Neuronal stem cell (in vitro differentiated cells): ENCODE data around the gene HOXD13.

Experiments used
- DNase-seq: peaks from one replicate; pipeline ENCODE4 v3.0.0-alpha.2; 2013; ENCODE audit warnings: low spot score
- H2AFZ ChIP-seq: one replicate; pipeline ENCODE4 v1.6.1; 2013; ENCODE audit warnings: mild to moderate bottlenecking, low read length, inconsistent platforms
- H2AK5ac ChIP-seq: 2 replicates; pipeline ENCODE4 v1.6.1; 2013; ENCODE audit warnings: low read depth, mild to moderate bottlenecking, inconsistent platforms, low read length, moderate library complexity, mixed read lengths
- H2BK120ac ChIP-seq: 2 replicates; pipeline ENCODE4 v1.6.1; 2013; ENCODE audit warnings: low read depth, mild to moderate bottlenecking, inconsistent platforms, low read length, moderate library complexity, mixed read lengths
- H2BK12ac ChIP-seq: one replicate; pipeline ENCODE4 v1.6.1; 2013; ENCODE audit warnings: low read length, inconsistent platforms
- H2BK15ac ChIP-seq: 2 replicates; pipeline ENCODE4 v1.6.1; 2013; ENCODE audit warnings: mild to moderate bottlenecking, low read length, inconsistent platforms, mixed read lengths
- H2BK5ac ChIP-seq: one replicate; pipeline ENCODE4 v1.6.1; 2013; ENCODE audit warnings: inconsistent platforms, mild to moderate bottlenecking, low read length, moderate library complexity
- H3K14ac ChIP-seq: one replicate; pipeline ENCODE4 v1.6.1; 2013; ENCODE audit warnings: low read length, inconsistent platforms
- H3K18ac ChIP-seq: 2 replicates; pipeline ENCODE4 v1.6.1; 2013; ENCODE audit warnings: low read length, inconsistent platforms
- H3K23ac ChIP-seq: 2 replicates; pipeline ENCODE4 v1.6.1; 2013; ENCODE audit warnings: low read depth, mild to moderate bottlenecking, mixed read lengths, low read length, inconsistent platforms; ENCODE audit not compliant: poor library complexity
- H3K27ac ChIP-seq: replicated peaks from 3 replicates; pipeline ENCODE4 v1.5.1; 2013; ENCODE audit warnings: low read length, inconsistent platforms
- H3K27me3 ChIP-seq, 3 experiments: 2 replicates each; pipeline ENCODE4 v1.6.1; 2013; ENCODE audit warnings: low read length in 3 of 3, mild to moderate bottlenecking in 2 of 3, inconsistent platforms in 1 of 3, low read depth in 1 of 3, mixed read lengths in 1 of 3, moderate library complexity in 1 of 3; ENCODE audit not compliant: control insufficient read depth in 3 of 3, insufficient read depth in 3 of 3
- H3K36me3 ChIP-seq, 2 donors: replicated peaks in 1 of 2; 2 replicates each; pipeline ENCODE4 v1.6.1; 2013; ENCODE audit warnings: low read length in 2 of 2; ENCODE audit not compliant: control insufficient read depth in 2 of 2, insufficient read depth in 2 of 2
- H3K4ac ChIP-seq: 2 replicates; pipeline ENCODE4 v1.6.1; 2013; ENCODE audit warnings: inconsistent platforms, mild to moderate bottlenecking, low read length, moderate library complexity
- H3K4me1 ChIP-seq, 2 donors: 1 replicate in 1 of 2; 2 replicates in 1 of 2; pipeline ENCODE4 v1.6.1; 2013; ENCODE audit warnings: low read length in 2 of 2, low read depth in 1 of 2; ENCODE audit not compliant: control insufficient read depth in 2 of 2, insufficient read depth in 1 of 2
- H3K4me2 ChIP-seq: one replicate; pipeline ENCODE4 v1.6.1; 2013; ENCODE audit warnings: mild to moderate bottlenecking, low read length, inconsistent platforms; ENCODE audit not compliant: insufficient read depth, poor library complexity, severe bottlenecking
- H3K4me3 ChIP-seq, 2 donors: 2 replicates each; pipeline ENCODE4 v1.5.1; 2013; ENCODE audit warnings: low read length in 2 of 2, mild to moderate bottlenecking in 2 of 2, inconsistent platforms in 1 of 2, moderate library complexity in 1 of 2
- H3K79me1 ChIP-seq: one replicate; pipeline ENCODE4 v1.6.1; 2013; ENCODE audit warnings: low read depth, mild to moderate bottlenecking, inconsistent platforms, low read length, moderate library complexity
- H3K9ac ChIP-seq: one replicate; pipeline ENCODE4 v1.6.1; 2013; ENCODE audit warnings: mild to moderate bottlenecking, low read depth, low read length, inconsistent platforms; ENCODE audit not compliant: poor library complexity
- H3K9me3 ChIP-seq, 2 donors: replicated peaks in 1 of 2; 2 replicates each; pipeline versions ENCODE3 to v1.6.1; 2013; ENCODE audit warnings: low read length in 2 of 2, mild to moderate bottlenecking in 2 of 2, inconsistent platforms in 1 of 2, low read depth in 1 of 2, mixed read lengths in 1 of 2, moderate library complexity in 1 of 2; ENCODE audit not compliant: control insufficient read depth in 2 of 2, insufficient read depth in 1 of 2
- H4K8ac ChIP-seq: one replicate; pipeline ENCODE4 v1.6.1; 2013; ENCODE audit warnings: low read depth, mild to moderate bottlenecking, inconsistent platforms, low read length, moderate library complexity
- H4K91ac ChIP-seq: one replicate; pipeline ENCODE4 v1.6.1; 2013; ENCODE audit warnings: low read length, low read depth, mild to moderate bottlenecking, inconsistent platforms; ENCODE audit not compliant: poor library complexity
- WGBS, 2 donors: extraction: QIAGEN DNeasy Blood & Tissue Kit; methylation state at CpG; one replicate each; pipeline ENCODE4 v1.1.7; 2013; ENCODE audit warnings: missing lambda C conversion rate in 2 of 2, mixed read lengths in 1 of 2; ENCODE audit not compliant: insufficient read length in 2 of 2, insufficient replicate concordance in 1 of 2; ENCODE audit errors: extremely low coverage in 2 of 2; 5-methylcytosine and 5-hydroxymethylcytosine counted together

The HOXD13 gene

GRCh38 chr2:176102309-176102866 lies 9.9 kb downstream of the HOXD13 start:
- Histone ChIP-seq H3K4me2 (no peak overlapping the region), H3K9ac (no peak overlapping the region), H2BK120ac (no peak overlapping the region), H4K91ac (no peak overlapping the region), H3K36me3 (no peaks in the 10 kb centered on the region), H3K23ac (no peak overlapping the region), H2BK5ac (no peak overlapping the region), H3K9me3 (peaks cover 7 to 11% of the 10 kb centered on the region in 2 donors), H3K4me3 (no peak overlapping the region), H3K4ac (no peak overlapping the region), H4K8ac (no peak overlapping the region), H3K4me1 (peaks cover 0 to 1% of the 10 kb centered on the region in 2 donors), H3K14ac (no peak overlapping the region), H3K27ac (no peak overlapping the region), H3K79me1 (no peaks in the 10 kb centered on the region), H2BK15ac (no peak overlapping the region), H2AK5ac (no peak overlapping the region), H3K18ac (no peak overlapping the region), H2BK12ac (no peak overlapping the region), H3K27me3 (peaks cover 86 to 100% (median 99%) of the 10 kb centered on the region in 3 experiments), H2AFZ (no peak overlapping the region)
- WGBS, 2 donors: no CpG with 5 or more reads among the region's 7 CpGs
- DNase-seq: no peak

- Histone ChIP-seq H3K4ac (no peak overlapping the region), H2BK15ac (no peak overlapping the region), H3K23ac (no peak overlapping the region), H4K8ac (no peak overlapping the region), H2BK12ac (no peak overlapping the region), H3K4me1 (peaks cover 0 to 1% of the 10 kb centered on the region in 2 donors), H2BK120ac (no peak overlapping the region), H3K9me3 (peaks cover 7 to 11% of the 10 kb centered on the region in 2 donors), H3K79me1 (no peaks in the 10 kb centered on the region), H3K18ac (no peak overlapping the region), H3K36me3 (no peaks in the 10 kb centered on the region), H2AK5ac (no peak overlapping the region), H3K4me3 (no peak overlapping the region), H3K4me2 (no peak overlapping the region), H2AFZ (no peak overlapping the region), H3K27ac (no peak overlapping the region), H2BK5ac (no peak overlapping the region), H4K91ac (no peak overlapping the region), H3K9ac (no peak overlapping the region), H3K14ac (no peak overlapping the region), H3K27me3 (peaks cover 83 to 98% (median 97%) of the 10 kb centered on the region in 3 experiments)
- DNase-seq: no peak
- WGBS, 2 donors: no CpG with 5 or more reads among the region's 7 CpGs
Observed at GRCh38 chr2:176103194-176103593, 10.7 kb downstream of the HOXD13 start.

- no peak overlapping the region for H3K27ac ChIP-seq
Observed at GRCh38 chr2:176103742-176104315, 11.3 kb downstream of the HOXD13 start.

GRCh38 chr2:176104316-176105077 lies 12.0 kb downstream of the HOXD13 start:
- no peak for DNase-seq
- Histone ChIP-seq H3K36me3 (no peaks in the 10 kb centered on the region), H3K4me3 (peak overlapping the region in 1 of 2 donors; percentile 2), H2AK5ac (no peak overlapping the region), H3K27ac (no peak overlapping the region), H2BK12ac (no peak overlapping the region), H3K14ac (no peak overlapping the region), H3K4me2 (no peak overlapping the region), H2BK120ac (no peak overlapping the region), H3K23ac (peak overlapping the region; percentile 80), H2AFZ (peak overlapping the region; percentile 69), H3K4ac (no peak overlapping the region), H3K79me1 (no peaks in the 10 kb centered on the region), H3K9me3 (peaks cover 7 to 11% of the 10 kb centered on the region in 2 donors), H4K91ac (no peak overlapping the region), H3K4me1 (peaks cover 0 to 1% of the 10 kb centered on the region in 2 donors), H2BK5ac (no peak overlapping the region), H3K18ac (peak overlapping the region; percentile 80), H3K9ac (no peak overlapping the region), H2BK15ac (peak overlapping the region; percentile 26), H3K27me3 (peaks cover 81 to 98% (median 97%) of the 10 kb centered on the region in 3 experiments), H4K8ac (no peak overlapping the region)
- WGBS, 2 donors: no CpG with 5 or more reads among the region's 56 CpGs

More at GRCh38 chr2:176103742-176104315, 11.3 kb downstream of the HOXD13 start:
- Histone ChIP-seq H2BK120ac (no peak overlapping the region), H3K4ac (no peak overlapping the region), H3K79me1 (no peaks in the 10 kb centered on the region), H3K9me3 (peaks cover 7 to 11% of the 10 kb centered on the region in 2 donors), H3K4me1 (peaks cover 0 to 1% of the 10 kb centered on the region in 2 donors), H3K36me3 (no peaks in the 10 kb centered on the region), H3K9ac (no peak overlapping the region), H4K91ac (no peak overlapping the region), H3K18ac (no peak overlapping the region), H3K4me2 (no peak overlapping the region), H2BK5ac (no peak overlapping the region), H2BK15ac (no peak overlapping the region), H2BK12ac (no peak overlapping the region), H3K27me3 (peaks cover 82 to 98% (median 97%) of the 10 kb centered on the region in 3 experiments), H4K8ac (no peak overlapping the region), H3K4me3 (no peak overlapping the region), H3K14ac (no peak overlapping the region), H3K23ac (no peak overlapping the region), H2AK5ac (no peak overlapping the region), H2AFZ (no peak overlapping the region)
- WGBS, 2 donors: no CpG with 5 or more reads among the region's 17 CpGs
- DNase-seq: no peak
